NCI-H774 (cell line): ENCODE measurements around the gene PDZD4.

Experiments
- DNase-seq: peaks from one replicate; lab custom pipeline; 2025; lab: John Stamatoyannopoulos, UW

The PDZD4 gene

GRCh38 chrX:153783378-153784013 is 46.8 kb downstream of the PDZD4 start:
- no peak for DNase-seq

DNA sequence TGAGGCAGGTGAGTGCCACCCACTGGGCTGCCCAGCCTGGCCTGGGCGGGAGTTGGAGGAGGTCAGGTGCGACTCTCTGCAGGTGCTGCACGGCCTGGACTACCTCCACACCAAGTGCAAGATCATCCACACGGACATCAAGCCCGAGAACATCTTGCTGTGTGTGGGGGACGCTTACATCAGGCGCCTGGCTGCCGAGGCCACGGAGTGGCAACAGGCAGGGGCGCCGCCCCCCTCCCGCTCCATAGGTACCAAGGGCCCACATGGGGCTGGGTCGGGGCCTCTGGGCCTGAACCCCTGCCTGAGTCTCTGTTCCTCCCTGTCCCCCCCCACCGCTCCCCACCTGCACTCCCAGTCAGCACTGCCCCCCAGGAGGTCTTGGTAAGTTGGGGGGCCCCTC is 47.5 kb downstream of the PDZD4 start:
- no peak for DNase-seq

GRCh38 chrX:153782313-153782712 is 48.0 kb downstream of the PDZD4 start:
- peak; percentile 93 for DNase-seq

DNA sequence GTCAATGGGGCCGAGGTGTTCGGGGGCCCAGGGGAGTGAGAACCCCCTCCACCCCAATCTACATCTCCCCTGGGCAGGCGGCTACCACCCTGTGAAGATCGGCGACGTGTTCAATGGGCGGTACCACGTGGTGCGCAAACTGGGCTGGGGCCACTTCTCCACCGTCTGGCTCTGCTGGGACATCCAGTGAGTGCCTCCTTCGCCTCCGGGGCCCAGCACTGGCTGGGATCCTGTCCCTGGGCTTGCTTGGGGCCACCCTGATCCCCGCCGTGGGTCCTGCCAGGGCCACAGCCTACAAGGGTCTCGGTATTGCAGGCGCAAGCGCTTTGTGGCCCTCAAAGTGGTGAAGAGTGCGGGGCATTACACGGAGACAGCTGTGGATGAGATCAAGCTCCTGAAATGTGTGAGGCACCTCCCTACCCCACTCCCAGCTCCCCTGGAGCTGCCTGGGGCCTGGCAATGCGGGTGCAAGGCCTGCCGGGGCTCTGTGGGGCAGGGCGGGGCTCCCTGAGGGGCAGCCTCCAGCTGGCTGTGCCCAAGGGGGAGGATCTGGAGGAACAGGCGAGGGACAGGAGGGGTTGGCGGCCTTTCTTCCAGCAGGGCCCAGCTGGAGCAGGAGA is 48.8 kb downstream of the PDZD4 start:
- DNase-seq = peak; percentile 2

GRCh38 chrX:153780678-153781427 is 49.5 kb downstream of the PDZD4 start, which contains the start of gene SRPK3:
Gene SRPK3, plus strand, starts transcription at chrX:153781041. Its CDS starts 46 bp downstream, at chrX:153781087.
- DNase-seq = no peak

DNA sequence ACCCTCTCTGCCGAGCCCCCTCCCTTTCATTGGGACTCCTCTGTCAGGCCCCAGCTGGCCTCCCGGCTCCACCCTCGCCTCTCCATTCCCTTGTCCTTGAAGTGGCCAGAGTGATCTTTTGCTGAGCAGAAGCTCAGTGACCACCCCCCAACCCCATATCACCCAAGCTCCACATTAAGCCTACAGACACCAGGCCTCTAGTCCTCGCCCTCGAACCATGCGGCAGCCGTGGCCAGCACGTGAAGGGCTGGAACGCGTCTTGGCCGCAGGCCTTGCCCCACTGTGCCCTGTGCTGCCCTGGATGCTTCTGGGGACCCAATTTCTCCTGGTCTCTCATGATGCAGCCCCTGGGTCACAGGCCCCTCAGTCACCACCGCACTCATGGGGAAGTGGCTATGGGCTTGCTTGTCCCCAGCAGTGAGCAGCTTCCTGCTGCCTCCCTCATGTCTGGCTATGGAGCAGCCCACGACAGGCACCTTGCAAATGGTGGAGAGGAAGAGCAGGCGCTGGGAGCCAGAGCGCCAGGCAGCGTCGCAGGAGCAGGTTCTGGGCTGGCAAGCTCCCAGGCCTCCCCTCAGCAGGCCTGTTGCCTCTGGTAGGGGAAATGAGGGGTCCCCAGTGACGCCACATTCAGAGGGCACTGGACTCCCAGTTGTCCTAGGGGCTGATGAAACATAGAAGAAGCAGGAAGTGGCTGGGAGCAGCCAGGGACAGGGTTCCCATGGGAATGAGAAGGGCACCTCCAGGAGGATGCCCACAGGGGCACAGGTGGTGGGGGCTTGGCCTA is 50.3 kb downstream of the PDZD4 start:
- DNase-seq = peak; percentile 2

DNA sequence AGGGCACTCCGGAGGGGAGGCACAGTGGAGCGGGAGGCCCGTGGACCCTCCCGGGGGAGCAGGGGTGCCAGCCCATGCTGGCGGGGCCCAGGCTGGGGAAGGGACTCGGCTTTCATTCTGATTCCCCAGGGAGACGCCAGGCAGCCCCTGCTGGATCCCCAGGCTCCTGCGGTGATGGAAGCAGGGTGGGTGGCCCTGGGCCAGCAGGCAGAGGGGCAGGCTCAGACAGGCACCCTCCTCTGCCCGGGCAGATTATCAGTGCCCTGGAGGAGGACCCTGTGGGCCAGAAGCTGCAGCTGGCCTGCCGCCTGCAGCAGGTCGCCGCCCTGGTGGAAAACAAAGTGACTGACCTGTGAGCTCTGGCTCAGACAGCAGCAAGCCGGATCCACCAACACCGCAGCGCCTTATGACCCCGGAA is 51.7 kb downstream of the PDZD4 start:
- no peak for DNase-seq

GRCh38 chrX:153778181-153778580 is 52.2 kb downstream of the PDZD4 start:
- DNase-seq = no peak

- DNase-seq = no peak
Observed at GRCh38 chrX:153777261-153778090, 52.9 kb downstream of the PDZD4 start.

DNA sequence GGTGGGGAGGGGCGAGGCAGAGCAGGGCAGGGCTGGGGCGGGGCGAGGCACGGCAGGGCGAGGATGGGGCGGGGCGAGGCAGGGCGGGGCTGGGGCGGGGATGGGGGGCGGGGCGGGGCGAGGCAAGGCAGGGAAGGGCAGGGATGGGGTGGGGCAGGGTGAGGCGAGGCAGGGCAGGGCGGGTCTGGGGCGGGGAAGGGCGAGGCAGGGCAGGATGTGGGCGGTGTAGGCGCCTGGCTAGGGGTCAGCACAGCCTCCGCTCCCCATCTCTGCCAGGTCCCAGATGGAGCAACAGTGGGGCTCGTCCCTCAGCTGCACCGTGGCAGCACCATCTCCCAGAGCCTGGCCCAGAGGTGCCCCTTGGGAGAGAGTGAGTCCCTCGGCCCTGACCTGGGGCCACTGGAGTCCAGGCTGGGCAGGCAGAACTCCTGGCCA is 53.7 kb downstream of the PDZD4 start:
- DNase-seq = no peak

GRCh38 chrX:153776120-153776599 is 54.2 kb downstream of the PDZD4 start:
- no peak for DNase-seq

DNA sequence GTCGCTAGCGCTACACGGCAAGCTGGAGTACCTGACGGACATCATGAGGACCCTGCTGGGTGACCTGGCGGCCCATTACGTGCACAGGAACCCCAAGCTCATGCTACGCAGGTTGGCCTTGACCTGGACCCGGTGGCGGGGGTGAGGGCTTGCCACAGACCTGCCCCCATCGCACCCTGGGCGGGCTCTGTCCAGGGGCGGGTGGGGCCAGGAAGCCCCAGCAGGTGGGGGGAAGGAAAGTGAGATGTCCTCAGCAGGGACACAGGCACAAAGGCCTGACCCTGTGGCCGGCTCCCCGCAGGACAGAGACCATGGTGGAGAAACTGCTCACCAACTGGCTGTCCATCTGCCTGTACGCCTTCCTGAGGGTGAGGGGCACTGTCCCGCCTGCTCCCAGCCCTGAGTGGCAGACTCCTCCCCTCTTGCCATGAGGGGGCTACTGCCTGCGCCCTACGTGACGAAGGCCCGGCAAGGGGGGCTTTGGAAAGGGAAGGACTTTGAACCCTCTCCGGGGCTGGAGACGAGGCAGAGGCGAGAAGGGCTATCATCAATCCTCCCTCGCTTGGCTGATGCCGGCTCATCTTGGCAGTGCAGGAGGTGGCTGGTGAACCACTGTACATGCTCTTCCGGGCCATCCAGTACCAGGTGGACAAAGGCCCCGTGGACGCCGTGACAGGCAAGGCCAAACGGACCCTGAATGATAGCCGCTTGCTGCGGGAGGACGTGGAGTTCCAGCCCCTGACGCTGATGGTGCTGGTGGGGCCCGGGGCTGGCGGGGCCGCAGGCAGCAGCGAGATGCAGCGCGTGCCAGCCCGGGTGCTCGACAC is 54.8 kb downstream of the PDZD4 start:
- DNase-seq = no peak

GRCh38 chrX:153774576-153775292 is 55.6 kb downstream of the PDZD4 start:
- no peak for DNase-seq

GRCh38 chrX:153773741-153774575 is 56.4 kb downstream of the PDZD4 start:
- no peak for DNase-seq

GRCh38 chrX:153773218-153773611 is 57.1 kb downstream of the PDZD4 start:
- no peak for DNase-seq

GRCh38 chrX:153772316-153773217 is 57.8 kb downstream of the PDZD4 start:
- no peak for DNase-seq

DNA sequence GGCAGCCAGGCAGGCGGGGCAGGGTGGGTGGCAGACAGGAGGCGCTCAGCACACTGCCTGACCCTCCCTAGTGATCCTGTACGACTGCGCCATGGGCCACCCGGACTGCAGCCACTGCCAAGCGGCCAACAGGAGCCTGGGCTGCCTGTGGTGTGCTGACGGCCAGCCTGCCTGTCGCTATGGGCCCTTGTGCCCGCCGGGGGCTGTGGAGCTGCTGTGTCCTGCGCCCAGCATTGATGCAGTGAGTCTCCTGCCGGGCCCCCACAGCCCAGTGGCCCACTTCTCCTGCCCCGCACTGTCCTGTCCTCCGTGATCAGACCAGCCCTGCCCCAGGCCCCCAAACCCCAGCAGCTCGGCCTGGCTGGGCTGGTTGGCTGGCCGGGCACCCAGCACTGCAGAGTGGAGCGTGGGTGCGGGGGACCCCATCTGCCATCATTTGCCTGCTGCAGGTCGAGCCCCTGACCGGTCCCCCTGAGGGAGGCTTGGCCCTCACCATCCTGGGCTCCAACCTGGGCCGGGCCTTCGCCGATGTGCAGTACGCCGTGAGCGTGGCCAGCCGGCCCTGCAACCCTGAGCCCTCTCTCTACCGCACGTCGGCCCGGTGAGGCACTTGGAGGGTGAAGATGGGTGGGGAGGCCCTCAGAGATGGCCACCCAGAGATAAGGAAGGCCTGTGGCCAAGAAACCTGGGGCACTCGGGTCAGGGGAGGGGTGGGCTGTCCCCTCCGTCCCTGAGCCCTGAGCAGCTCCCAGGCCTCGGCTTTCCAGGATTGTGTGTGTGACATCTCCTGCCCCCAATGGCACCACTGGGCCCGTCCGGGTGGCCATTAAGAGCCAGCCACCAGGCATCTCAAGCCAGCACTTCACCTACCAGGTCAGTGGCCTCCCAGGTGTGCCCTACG is 58.7 kb downstream of the PDZD4 start:
- DNase-seq = no peak
